ENCODE measurements around the gene MTUS2. TPM values are rescaled to one million over a fixed set of nuclear protein-coding genes. Genes with fewer than 3 reads are reported as not detected.

The MTUS2 gene
- total and polyA plus RNA-seq, 10 of the 15 experiments (the other 5 are each of a cell fraction or from before 2014, with no cell fraction given), result under 0.01 to 0.05 (median 0.02) TPM; not detected in 6

DNA sequence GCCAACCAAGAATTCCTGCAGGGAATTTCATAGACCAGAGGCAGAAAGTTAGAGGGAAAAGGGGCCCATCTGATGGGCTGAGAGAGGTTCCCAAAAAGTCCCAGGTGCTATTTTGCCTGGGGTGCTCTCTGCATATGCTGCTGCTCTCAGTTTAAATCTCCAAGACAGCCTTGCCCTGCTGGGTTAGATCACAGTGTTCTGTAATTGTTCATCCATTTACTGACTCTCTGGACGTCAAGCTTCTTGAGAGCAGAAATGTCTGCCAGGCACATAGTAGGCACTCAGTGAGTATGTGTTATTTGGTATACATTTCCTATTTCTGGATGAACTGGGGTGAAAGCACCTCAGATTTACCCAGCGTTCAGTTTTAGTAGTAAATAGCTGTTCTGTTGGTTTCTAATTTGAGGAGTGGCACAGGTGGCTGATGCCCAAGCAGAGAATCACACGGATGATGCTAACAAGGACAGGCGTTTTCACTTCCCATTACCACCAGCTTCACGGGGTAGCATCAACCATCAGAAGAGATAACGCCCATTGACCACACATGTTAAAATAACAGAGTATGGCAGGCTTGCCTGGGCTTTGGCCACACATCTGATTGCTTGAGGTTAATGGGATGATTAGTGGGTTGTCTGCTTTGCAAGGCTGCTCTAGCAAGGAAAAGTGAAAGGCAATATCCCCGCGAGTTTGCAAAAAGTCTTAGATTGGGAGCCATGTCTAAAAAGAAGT lies 614.2 kb downstream of the MTUS2 start:
- Histone ChIP-seq H3K36me3 (ENCODE audit: control insufficient read depth in 2 of 2, insufficient read depth in 2 of 2, low read length in 1 of 2) (no peaks in the 10 kb centered on the region), H3K27me3 (replicated peaks in 1 of 2; ENCODE audit: control insufficient read depth in 2 of 2, insufficient read depth in 2 of 2, low read length in 1 of 2) (peaks cover 0 to 4% of the 10 kb centered on the region in 2 experiments; a peak in 2 of 4 replicates), H3K9ac (ENCODE audit: control insufficient read depth, insufficient read depth, low read length) (no peak overlapping the region), H2AFZ (ENCODE audit: control insufficient read depth, low read depth, low read length) (no peak overlapping the region), H3K4me3 (no peak overlapping the region), H3K9me3 (replicated peaks; ENCODE audit: control insufficient read depth, insufficient read depth, low read length) (no peaks in the 10 kb centered on the region), H4K20me1 (ENCODE audit: control insufficient read depth, insufficient read depth) (no peaks in the 10 kb centered on the region), H3K79me2 (ENCODE audit: control insufficient read depth, insufficient read depth, low read length) (no peaks in the 10 kb centered on the region), H3K4me2 (ENCODE audit: control insufficient read depth, insufficient read depth) (no peak overlapping the region), H3K27ac (ENCODE audit: control insufficient read depth, insufficient read depth) (no peak overlapping the region), H3K4me1 (ENCODE audit: control insufficient read depth, insufficient read depth, low read length) (no peaks in the 10 kb centered on the region)
- ChIA-PET SMC1A (ENCODE audit: uncharacterized antibody, unreplicated experiment) (interaction anchor here (0.7 to 1.9 kb wide), 3 partner anchors 8 to 21 kb away, joined by 3 to 4 read pairs (median 3); no protein-coding TSS in a partner anchor), CTCF (interaction anchor here (0.7 to 1.7 kb wide), 4 partner anchors 9 to 73 kb away, joined by 4 to 5 read pairs (median 4); no protein-coding TSS in a partner anchor), POLR2A (no interaction called here), RAD21 (ENCODE audit: unreplicated experiment) (no interaction called here)
- ATAC-seq, result peak; percentile 81
- intact Hi-C loops (cut with micrococcal nuclease; ENCODE audit: unreplicated experiment), result no loop called here
- peak; percentile 23 for DNase-seq (ENCODE audit: low read depth, low spot score)
- no peak for FAIRE-seq
- no TSS peak for BruUV-seq (replicated peaks)
- in situ Hi-C loops (cut with MboI), result no loop called here
- no peak for TF ChIP-seq CEBPB (IDR thresholded peaks at IDR 0.05; ENCODE audit: borderline replicate concordance in 1 of 2, low read depth in 2 of 2, low read length in 2 of 2)
- peak; percentile 13; the same call in 1 of the 2 replicates for TF ChIP-seq SPI1 (IDR thresholded peaks at IDR 0.05; ENCODE audit: borderline replicate concordance, insufficient read depth, low read depth, low read length)
- WGBS (ENCODE audit: insufficient coverage, insufficient replicate concordance, low lambda C conversion rate, missing lambda C conversion rate), result 1% methylated on average over 8 of the region's 8 CpGs

DNA sequence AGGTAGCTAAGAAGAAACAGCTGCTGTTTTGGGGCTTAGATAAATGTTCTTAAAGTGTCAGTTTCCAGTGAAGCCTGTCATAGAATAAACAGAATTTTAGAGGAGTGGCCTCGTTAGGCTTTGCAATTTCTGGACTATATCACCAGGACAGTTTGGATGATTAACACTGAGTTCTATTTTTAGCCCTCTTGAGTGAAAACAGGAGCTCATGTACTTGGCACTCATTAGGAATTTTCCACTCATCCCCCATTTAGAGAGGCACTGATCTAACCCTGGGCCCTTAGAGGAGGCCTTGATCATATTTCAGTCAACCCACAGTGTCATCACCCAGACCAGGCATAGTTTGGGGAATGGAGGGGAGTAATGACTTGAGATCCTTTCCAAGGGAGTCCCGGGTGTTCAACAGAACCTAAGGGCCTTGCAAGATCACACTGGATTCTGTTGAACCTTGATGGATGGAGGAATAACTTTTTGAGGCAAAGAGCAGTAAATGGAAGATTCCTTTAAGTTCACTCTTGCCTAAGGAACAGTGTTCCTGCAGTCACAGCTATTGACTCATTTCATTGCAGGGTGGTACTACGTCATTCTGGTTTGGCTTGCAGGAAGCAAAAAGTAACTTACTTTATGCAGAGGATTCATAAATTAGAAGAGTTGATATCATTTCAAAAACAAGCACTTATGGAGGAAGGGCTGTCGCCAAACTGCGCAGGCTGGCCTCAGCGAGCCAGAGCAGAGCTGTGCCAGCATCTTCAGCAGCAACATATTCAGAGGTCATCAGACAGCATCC lies 615.2 kb downstream of the MTUS2 start:
- CTCF ChIA-PET, result interaction anchor here (1.3 to 1.7 kb wide), 2 partner anchors 8 to 38 kb away, joined by 4 to 5 read pairs; no protein-coding TSS in a partner anchor

More for the DNA sequence above, 615.2 kb downstream of the MTUS2 start:
- Histone ChIP-seq H3K79me2 (ENCODE audit: control insufficient read depth, insufficient read depth, low read length) (no peaks in the 10 kb centered on the region), H3K9ac (ENCODE audit: control insufficient read depth, insufficient read depth, low read length) (no peak overlapping the region), H2AFZ (ENCODE audit: control insufficient read depth, low read depth, low read length) (no peak overlapping the region), H3K27ac (ENCODE audit: control insufficient read depth, insufficient read depth) (no peak overlapping the region), H3K27me3 (replicated peaks in 1 of 2; ENCODE audit: control insufficient read depth in 2 of 2, insufficient read depth in 2 of 2, low read length in 1 of 2) (no peaks in the 10 kb centered on the region; a peak in 1 of 4 replicates), H3K4me2 (ENCODE audit: control insufficient read depth, insufficient read depth) (no peak overlapping the region), H4K20me1 (ENCODE audit: control insufficient read depth, insufficient read depth) (no peaks in the 10 kb centered on the region), H3K4me1 (ENCODE audit: control insufficient read depth, insufficient read depth, low read length) (no peaks in the 10 kb centered on the region), H3K4me3 (no peak overlapping the region), H3K36me3 (ENCODE audit: control insufficient read depth in 2 of 2, insufficient read depth in 2 of 2, low read length in 1 of 2) (no peaks in the 10 kb centered on the region), H3K9me3 (replicated peaks; ENCODE audit: control insufficient read depth, insufficient read depth, low read length) (no peaks in the 10 kb centered on the region)
- in situ Hi-C loops (cut with MboI), result no loop called here
- TF ChIP-seq, protein P1, sequence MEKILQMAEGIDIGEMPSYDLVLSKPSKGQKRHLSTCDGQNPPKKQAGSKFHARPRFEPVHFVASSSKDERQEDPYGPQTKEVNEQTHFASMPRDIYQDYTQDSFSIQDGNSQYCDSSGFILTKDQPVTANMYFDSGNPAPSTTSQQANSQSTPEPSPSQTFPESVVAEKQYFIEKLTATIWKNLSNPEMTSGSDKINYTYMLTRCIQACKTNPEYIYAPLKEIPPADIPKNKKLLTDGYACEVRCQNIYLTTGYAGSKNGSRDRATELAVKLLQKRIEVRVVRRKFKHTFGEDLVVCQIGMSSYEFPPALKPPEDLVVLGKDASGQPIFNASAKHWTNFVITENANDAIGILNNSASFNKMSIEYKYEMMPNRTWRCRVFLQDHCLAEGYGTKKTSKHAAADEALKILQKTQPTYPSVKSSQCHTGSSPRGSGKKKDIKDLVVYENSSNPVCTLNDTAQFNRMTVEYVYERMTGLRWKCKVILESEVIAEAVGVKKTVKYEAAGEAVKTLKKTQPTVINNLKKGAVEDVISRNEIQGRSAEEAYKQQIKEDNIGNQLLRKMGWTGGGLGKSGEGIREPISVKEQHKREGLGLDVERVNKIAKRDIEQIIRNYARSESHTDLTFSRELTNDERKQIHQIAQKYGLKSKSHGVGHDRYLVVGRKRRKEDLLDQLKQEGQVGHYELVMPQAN (conservative IDR thresholded peaks at IDR 0.05), result no peak
- no peak for FAIRE-seq
- no peak for DNase-seq (ENCODE audit: low read depth, low spot score)
- 42% methylated on average over 6 of the region's 6 CpGs for WGBS (ENCODE audit: insufficient coverage, insufficient replicate concordance, low lambda C conversion rate, missing lambda C conversion rate)
- POLR2A ChIA-PET, result interaction anchor here (0.5 kb wide), 1 partner anchor 13 kb away, joined by 4 read pairs; no protein-coding TSS in a partner anchor
- intact Hi-C loops (cut with micrococcal nuclease; ENCODE audit: unreplicated experiment), result no loop called here
- RAD21 ChIA-PET (ENCODE audit: unreplicated experiment), result no interaction called here
- BruUV-seq (replicated peaks), result no TSS peak
- SMC1A ChIA-PET (ENCODE audit: uncharacterized antibody, unreplicated experiment), result interaction anchor here (0.7 kb wide), 1 partner anchor 20 kb away, joined by 3 read pairs; no protein-coding TSS in a partner anchor
- no peak for ATAC-seq
